CD4-positive, CD25-positive, alpha-beta regulatory T cell (primary cell): ENCODE measurements around the gene NIPSNAP2. TPM values are rescaled to one million over a fixed set of nuclear protein-coding genes. Genes with fewer than 3 reads are reported as not detected.

ENCODE experiments used
- ATAC-seq, 2 donors: fragments of 150-1000 bp; cut with Tn5 transposase; one replicate each; pipeline ENCODE4 v1.10.0; 2021; ENCODE audit warnings: low read depth in 2 of 2, moderate number of reproducible peaks in 2 of 2, moderate library complexity in 1 of 2
- DNase-seq, 3 donors: peaks; one replicate each; pipeline versions ENCODE4 v3.0.0 to v3.0.0-alpha.2; 2012 to 2022; ENCODE audit warnings: mixed read lengths in 1 of 3
- H3K27ac ChIP-seq: one replicate; pipeline ENCODE4 v1.7.0; 2013; ENCODE audit warnings: mild to moderate bottlenecking, low read length; ENCODE audit not compliant: insufficient read depth, poor library complexity, severe bottlenecking
- H3K27me3 ChIP-seq: one replicate; pipeline ENCODE4 v1.7.0; 2013; ENCODE audit warnings: low read length; ENCODE audit not compliant: control insufficient read depth, insufficient read depth
- H3K36me3 ChIP-seq: one replicate; pipeline ENCODE4 v1.7.0; 2013; ENCODE audit warnings: mild to moderate bottlenecking, low read length, moderate library complexity; ENCODE audit not compliant: control insufficient read depth, insufficient read depth
- H3K4me1 ChIP-seq: 2 replicates; pipeline ENCODE4 v1.7.0; 2013; ENCODE audit warnings: mild to moderate bottlenecking, low read length; ENCODE audit not compliant: insufficient read depth, control insufficient read depth, poor library complexity, severe bottlenecking
- H3K4me3 ChIP-seq: one replicate; pipeline ENCODE4 v1.7.0; 2013; ENCODE audit warnings: low read depth, mild to moderate bottlenecking, low read length, moderate library complexity
- H3K9me3 ChIP-seq, 2 experiments: 1 replicate in 1 of 2; 2 replicates in 1 of 2; pipeline ENCODE4 v1.7.0; 2013; ENCODE audit warnings: low read length in 2 of 2, mild to moderate bottlenecking in 1 of 2, moderate library complexity in 1 of 2; ENCODE audit not compliant: control insufficient read depth in 2 of 2
- H3K27ac Mint-ChIP-seq, 3 donors: one replicate each; pipeline ENCODE4 v1.8.0; 2020 to 2022; ENCODE audit warnings: mild to moderate bottlenecking in 3 of 3, mixed read lengths in 3 of 3, moderate library complexity in 2 of 3
- H3K27me3 Mint-ChIP-seq: one replicate; pipeline ENCODE4 v1.8.0; 2022; ENCODE audit warnings: mild to moderate bottlenecking, mixed read lengths
- H3K36me3 Mint-ChIP-seq: one replicate; pipeline ENCODE4 v1.8.0; 2020; ENCODE audit warnings: mixed read lengths
- H3K4me1 Mint-ChIP-seq, 4 donors: one replicate each; pipeline ENCODE4 v1.8.0; 2020 to 2022; ENCODE audit warnings: mixed read lengths in 4 of 4, mild to moderate bottlenecking in 1 of 4
- H3K4me3 Mint-ChIP-seq, 4 donors: one replicate each; pipeline ENCODE4 v1.8.0; 2020 to 2022; ENCODE audit warnings: mild to moderate bottlenecking in 4 of 4, mixed read lengths in 4 of 4, moderate library complexity in 3 of 4
- H3K9me3 Mint-ChIP-seq, 7 donors: one replicate each; pipeline ENCODE4 v1.8.0; 2020 to 2022; ENCODE audit warnings: mixed read lengths in 7 of 7, mild to moderate bottlenecking in 3 of 7, moderate library complexity in 2 of 7
- polyA plus RNA-seq, 4 donors: library from polyadenylated mRNA; unstranded; fragments of 300-500 nt; fragmentation: Illumina TruSeq; gene quantifications; one replicate each; pipeline ENCODE4 v1.2.3, GENCODE V29; 2021
- total RNA-seq: library from RNA; stranded (reverse); gene quantifications from one replicate; pipeline ENCODE4 v1.2.3, GENCODE V29; 2022

The NIPSNAP2 gene
- total and polyA plus RNA-seq, 5 donors from 2014 or later: 34.8 to 52.9 (median 45.4) TPM

GRCh38 chr7:55977831-55978230 is 13.4 kb downstream of the NIPSNAP2 start:
- no peaks in the 10 kb centered on the region for H3K27me3 Mint-ChIP-seq
- no peak overlapping the region for H3K27ac Mint-ChIP-seq
- DNase-seq (no peak), ATAC-seq (no peak)
- Histone ChIP-seq H3K4me1 (no peaks in the 10 kb centered on the region), H3K36me3 (peaks cover 52% of the 10 kb centered on the region), H3K27me3 (no peaks in the 10 kb centered on the region), H3K4me3 (no peak overlapping the region), H3K27ac (no peak overlapping the region), H3K9me3 (no peaks in the 10 kb centered on the region)
- no peaks in the 10 kb centered on the region for H3K9me3 Mint-ChIP-seq
- peaks cover 29% of the 10 kb centered on the region for H3K36me3 Mint-ChIP-seq
- no peak overlapping the region for H3K4me3 Mint-ChIP-seq
- H3K4me1 Mint-ChIP-seq: peaks cover 0 to 17% (median 11%) of the 10 kb centered on the region in 4 donors

DNA sequence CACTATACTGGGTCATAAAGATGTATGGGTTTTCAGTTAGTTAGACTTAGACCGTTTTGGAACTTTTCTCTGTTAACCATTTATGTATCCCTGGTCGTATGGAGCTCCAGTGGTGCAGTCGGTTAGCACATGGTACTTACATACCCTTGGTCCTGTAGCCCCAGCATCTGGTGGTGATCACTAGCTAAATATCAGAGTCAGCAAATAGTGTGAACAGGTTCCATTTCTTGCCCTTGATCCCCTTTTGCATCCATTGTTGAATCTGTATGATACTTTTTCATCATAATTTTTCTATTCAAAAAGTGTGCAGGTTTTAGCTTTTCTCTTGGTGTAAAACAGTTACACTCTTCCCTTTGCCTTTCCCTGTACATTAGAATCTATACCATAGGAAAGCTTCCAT is 15.9 kb downstream of the NIPSNAP2 start:
- peaks cover 29% of the 10 kb centered on the region for H3K36me3 Mint-ChIP-seq

DNA sequence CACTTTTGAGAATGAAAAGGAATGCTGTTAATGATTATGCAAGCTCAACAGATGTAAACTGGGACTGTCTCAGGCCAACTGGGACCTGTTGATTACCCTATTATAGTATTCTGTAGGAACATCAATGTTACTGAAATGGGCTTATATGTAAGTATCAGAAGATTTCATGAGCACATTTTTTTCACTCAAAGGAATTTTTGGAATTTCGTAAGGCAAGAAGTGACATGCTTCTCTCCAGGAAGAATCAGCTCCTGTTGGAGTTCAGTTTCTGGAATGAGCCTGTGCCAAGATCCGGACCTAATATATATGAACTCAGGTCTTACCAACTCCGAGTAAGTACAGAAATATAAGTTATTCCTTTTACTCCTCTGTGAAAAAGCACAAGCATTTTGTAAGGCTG is 19.2 kb downstream of the NIPSNAP2 start:
- Mint-ChIP-seq H3K27me3 (no peaks in the 10 kb centered on the region), H3K9me3 (peaks cover 0 to 2% (median 0%) of the 10 kb centered on the region in 7 donors), H3K4me1 (no peaks in the 10 kb centered on the region), H3K4me3 (no peak overlapping the region), H3K27ac (no peak overlapping the region), H3K36me3 (peaks cover 28% of the 10 kb centered on the region)
- Histone ChIP-seq H3K4me3 (no peak overlapping the region), H3K4me1 (no peaks in the 10 kb centered on the region), H3K9me3 (no peaks in the 10 kb centered on the region), H3K27me3 (no peaks in the 10 kb centered on the region), H3K27ac (no peak overlapping the region), H3K36me3 (peaks cover 65% of the 10 kb centered on the region)
- DNase-seq (no peak), ATAC-seq (no peak)

More for the DNA sequence above, 15.9 kb downstream of the NIPSNAP2 start:
- H3K36me3 ChIP-seq: peaks cover 74% of the 10 kb centered on the region
- no peaks in the 10 kb centered on the region for H3K27me3 ChIP-seq
- Mint-ChIP-seq H3K9me3 (no peaks in the 10 kb centered on the region), H3K27me3 (no peaks in the 10 kb centered on the region), H3K27ac (peak overlapping the region in 1 of 3 donors; percentile 12), H3K4me3 (no peak overlapping the region), H3K4me1 (peaks cover 0 to 6% (median 3%) of the 10 kb centered on the region in 4 donors)
- no peaks in the 10 kb centered on the region for H3K9me3 ChIP-seq
- H3K4me1 ChIP-seq: no peaks in the 10 kb centered on the region
- no peak for DNase-seq
- H3K27ac ChIP-seq: no peak overlapping the region
- no peak for ATAC-seq
- H3K4me3 ChIP-seq: no peak overlapping the region

DNA sequence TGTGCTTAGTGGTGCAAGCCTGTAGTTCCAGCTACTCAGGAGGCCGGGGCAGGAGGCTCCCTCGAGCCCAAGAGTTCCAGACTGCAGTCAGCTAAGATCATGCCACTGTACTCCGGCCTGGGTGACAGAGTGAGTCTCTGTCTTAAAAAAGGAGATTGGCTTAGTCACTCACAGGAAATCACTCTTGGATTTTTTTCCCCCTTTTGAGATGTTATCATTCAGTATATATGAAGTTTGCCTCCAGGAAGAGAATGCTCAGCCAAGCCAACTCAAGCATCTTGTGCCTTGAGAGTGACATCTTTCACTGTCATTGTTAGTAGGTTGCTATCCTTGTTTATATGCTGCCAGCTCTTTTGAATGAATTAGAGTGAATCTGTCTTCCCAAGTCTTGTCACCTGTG is 28.0 kb downstream of the NIPSNAP2 start:
- H3K27me3 Mint-ChIP-seq: no peaks in the 10 kb centered on the region
- DNase-seq (no peak), ATAC-seq (no peak)
- no peaks in the 10 kb centered on the region for H3K9me3 ChIP-seq
- no peak overlapping the region for H3K4me3 Mint-ChIP-seq
- H3K4me3 ChIP-seq: no peak overlapping the region
- H3K36me3 ChIP-seq: peaks cover 42% of the 10 kb centered on the region
- no peaks in the 10 kb centered on the region for H3K4me1 Mint-ChIP-seq
- peak overlapping the region in 1 of 3 donors; percentile 17 for H3K27ac Mint-ChIP-seq
- H3K27me3 ChIP-seq: no peaks in the 10 kb centered on the region
- no peaks in the 10 kb centered on the region for H3K4me1 ChIP-seq
- peaks cover 28% of the 10 kb centered on the region for H3K36me3 Mint-ChIP-seq
- peaks cover 0 to 2% (median 0%) of the 10 kb centered on the region in 7 donors for H3K9me3 Mint-ChIP-seq
- no peak overlapping the region for H3K27ac ChIP-seq

DNA sequence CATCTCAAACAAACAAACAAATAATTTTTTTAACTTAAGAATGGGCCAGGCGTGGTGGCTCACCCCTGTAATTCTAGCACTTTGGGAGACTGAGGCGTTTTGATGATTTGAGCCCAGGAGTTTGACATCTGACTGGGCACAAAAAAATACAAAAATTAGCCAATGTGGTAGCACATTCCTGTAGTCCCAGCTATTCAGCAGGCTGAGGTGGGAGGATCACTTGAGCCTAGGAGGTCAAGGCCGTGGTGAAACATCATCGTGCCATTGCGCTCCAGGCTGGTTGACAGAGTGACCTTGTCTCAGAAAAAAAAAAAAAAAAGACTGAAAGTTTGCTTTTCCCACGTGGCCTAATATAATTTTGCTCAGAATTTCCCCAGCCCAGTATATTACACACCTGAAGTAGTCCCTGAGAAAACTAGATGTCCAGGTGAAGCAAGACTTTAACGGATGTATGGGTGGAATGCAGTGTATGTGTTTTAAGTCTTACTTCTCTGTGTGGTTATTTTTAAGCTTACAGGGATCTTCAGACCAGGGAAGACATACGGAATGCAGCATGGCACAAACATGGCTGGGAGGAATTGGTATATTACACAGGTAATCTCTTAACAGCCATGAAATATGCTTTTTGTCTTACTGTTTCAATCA is 32.6 kb downstream of the NIPSNAP2 start:
- Histone ChIP-seq H3K4me1 (no peaks in the 10 kb centered on the region), H3K27ac (no peak overlapping the region), H3K9me3 (no peaks in the 10 kb centered on the region), H3K27me3 (no peaks in the 10 kb centered on the region), H3K36me3 (peaks cover 47% of the 10 kb centered on the region), H3K4me3 (no peak overlapping the region)
- Mint-ChIP-seq H3K36me3 (peaks cover 33% of the 10 kb centered on the region), H3K27ac (peak overlapping the region in 1 of 3 donors; percentile 68), H3K27me3 (no peaks in the 10 kb centered on the region), H3K4me1 (peaks cover 0 to 3% (median 0%) of the 10 kb centered on the region in 4 donors), H3K4me3 (no peak overlapping the region), H3K9me3 (no peaks in the 10 kb centered on the region)
- no peak for ATAC-seq
- no peak for DNase-seq

DNA sequence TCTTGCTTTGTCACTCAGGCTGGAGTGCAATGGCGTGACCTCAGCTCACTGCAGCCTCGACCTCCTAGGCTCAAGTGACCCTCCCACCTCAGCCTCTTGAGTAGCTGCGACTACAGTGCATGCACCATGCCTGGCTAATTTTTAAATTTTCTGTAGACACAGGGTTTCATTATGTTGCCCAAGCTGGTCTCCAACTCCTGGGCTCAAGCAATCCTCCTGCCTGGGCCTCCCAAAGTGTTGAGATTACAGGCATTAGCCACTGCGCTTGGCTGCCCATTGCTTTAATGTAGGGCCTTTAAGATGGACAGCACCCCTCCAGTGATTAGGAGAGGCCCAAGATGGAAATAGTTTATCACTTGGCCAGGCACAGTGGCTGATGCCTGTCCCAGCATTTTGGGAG is 39.4 kb downstream of the NIPSNAP2 start:
- Histone ChIP-seq H3K36me3 (peaks cover 5% of the 10 kb centered on the region), H3K4me3 (no peak overlapping the region), H3K9me3 (no peaks in the 10 kb centered on the region), H3K4me1 (no peaks in the 10 kb centered on the region), H3K27me3 (no peaks in the 10 kb centered on the region), H3K27ac (no peak overlapping the region)
- DNase-seq (no peak), ATAC-seq (no peak)
- Mint-ChIP-seq H3K4me3 (no peak overlapping the region), H3K27ac (no peak overlapping the region), H3K4me1 (peaks cover 0 to 3% (median 0%) of the 10 kb centered on the region in 4 donors), H3K27me3 (no peaks in the 10 kb centered on the region), H3K36me3 (peaks cover 9% of the 10 kb centered on the region), H3K9me3 (no peaks in the 10 kb centered on the region)

DNA sequence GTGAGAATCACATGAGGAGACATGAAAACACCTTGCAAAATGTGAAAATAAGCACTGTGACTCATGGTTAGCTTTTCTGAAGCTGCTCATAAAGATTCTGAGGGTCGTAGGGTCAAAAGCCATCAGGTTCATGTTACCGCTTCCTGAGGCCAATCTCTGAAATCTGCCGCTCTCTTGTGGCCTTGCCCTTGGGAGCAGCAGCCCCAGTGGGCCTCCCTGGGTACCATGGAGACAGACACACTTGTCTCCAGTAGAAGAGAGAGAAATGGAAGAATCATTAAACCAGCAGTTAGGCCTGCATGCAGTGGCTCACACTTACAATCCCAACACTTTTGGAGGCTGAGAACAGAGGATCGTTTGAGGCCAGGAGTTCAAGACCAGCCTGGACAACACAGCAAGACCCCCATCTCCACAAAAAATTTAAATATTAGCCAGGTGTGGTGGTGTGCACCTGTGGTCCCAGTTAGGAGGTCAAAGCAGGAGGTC is 42.8 kb downstream of the NIPSNAP2 start:
- no peaks in the 10 kb centered on the region for H3K36me3 ChIP-seq
- Mint-ChIP-seq H3K27ac (no peak overlapping the region), H3K36me3 (no peaks in the 10 kb centered on the region)

DNA sequence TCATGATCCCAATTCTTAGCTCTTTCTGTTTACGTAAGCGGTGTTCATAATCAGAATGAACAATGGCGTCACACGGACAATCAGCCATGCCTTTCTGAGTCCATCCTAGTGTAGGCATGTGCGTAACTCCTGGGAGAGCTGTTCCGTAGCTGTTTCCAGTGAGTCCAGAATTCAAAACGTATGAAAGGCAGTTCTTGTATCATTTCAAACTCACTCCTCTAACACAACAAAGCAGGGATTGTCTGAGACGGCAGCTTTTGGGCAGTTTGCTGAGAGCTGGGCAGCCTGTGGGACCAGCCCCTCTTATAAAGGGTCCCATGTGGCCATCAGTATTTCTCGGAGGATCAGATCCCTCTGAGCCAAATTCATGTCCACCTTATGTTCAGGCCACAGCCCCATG is 43.5 kb downstream of the NIPSNAP2 start:
- no peak overlapping the region for H3K4me3 ChIP-seq
- H3K9me3 ChIP-seq: no peaks in the 10 kb centered on the region
- no peaks in the 10 kb centered on the region for H3K9me3 Mint-ChIP-seq
- no peak overlapping the region for H3K4me3 Mint-ChIP-seq
- H3K27me3 Mint-ChIP-seq: no peaks in the 10 kb centered on the region
- H3K4me1 ChIP-seq: no peaks in the 10 kb centered on the region
- no peaks in the 10 kb centered on the region for H3K36me3 Mint-ChIP-seq
- H3K27me3 ChIP-seq: no peaks in the 10 kb centered on the region
- no peaks in the 10 kb centered on the region for H3K4me1 Mint-ChIP-seq
- DNase-seq (no peak), ATAC-seq (no peak)
- no peaks in the 10 kb centered on the region for H3K36me3 ChIP-seq
- H3K27ac ChIP-seq: no peak overlapping the region
- H3K27ac Mint-ChIP-seq: peak overlapping the region in 1 of 3 donors; percentile 12

More for the DNA sequence above, 42.8 kb downstream of the NIPSNAP2 start:
- DNase-seq: no peak
- H3K27ac ChIP-seq: no peak overlapping the region
- no peak overlapping the region for H3K4me3 ChIP-seq
- no peaks in the 10 kb centered on the region for H3K4me1 ChIP-seq
- H3K9me3 Mint-ChIP-seq: no peaks in the 10 kb centered on the region
- no peak for ATAC-seq
- H3K27me3 Mint-ChIP-seq: no peaks in the 10 kb centered on the region
- no peaks in the 10 kb centered on the region for H3K9me3 ChIP-seq
- H3K4me1 Mint-ChIP-seq: no peaks in the 10 kb centered on the region
- no peak overlapping the region for H3K4me3 Mint-ChIP-seq
- no peaks in the 10 kb centered on the region for H3K27me3 ChIP-seq
